Osteoblast (primary cell): Measurements from ENCODE around the gene TLN1. TPM values are rescaled to one million over a fixed set of nuclear protein-coding genes. Genes with fewer than 3 reads are reported as not detected.

ENCODE experiments used
- DNase-seq: peaks from one replicate; pipeline ENCODE4 v3.0.0; 2011; ENCODE audit warnings: low spot score, mixed read lengths; ENCODE audit not compliant: insufficient read length; ENCODE audit errors: missing footprints
- H2AFZ ChIP-seq: 2 replicates; pipeline ENCODE4 v1.6.0; 2011; ENCODE audit warnings: mild to moderate bottlenecking, low read length
- H3K27ac ChIP-seq: 2 replicates; pipeline ENCODE4 v1.5.1; 2011; ENCODE audit warnings: mild to moderate bottlenecking, low read depth, low read length, moderate library complexity
- H3K27me3 ChIP-seq: 2 replicates; pipeline ENCODE4 v1.6.0; 2012; ENCODE audit warnings: mild to moderate bottlenecking, control low read depth, inconsistent platforms, low read length, moderate library complexity; ENCODE audit not compliant: insufficient read depth
- H3K36me3 ChIP-seq: 2 replicates; pipeline ENCODE4 v1.5.1; 2011; ENCODE audit warnings: mild to moderate bottlenecking, low read length, control low read depth, moderate library complexity; ENCODE audit not compliant: insufficient read depth
- H3K4me1 ChIP-seq: 2 replicates; pipeline ENCODE4 v1.5.1; 2011; ENCODE audit warnings: mild to moderate bottlenecking, low read length, control low read depth, moderate library complexity; ENCODE audit not compliant: insufficient read depth
- H3K4me2 ChIP-seq: 2 replicates; pipeline ENCODE4 v1.6.0; 2011; ENCODE audit warnings: mild to moderate bottlenecking, low read length; ENCODE audit not compliant: insufficient read depth
- H3K4me3 ChIP-seq: fragments of 200-600 bp; sonication (generic); 3 replicates; pipeline ENCODE4 v1.5.1; 2012; ENCODE audit warnings: mild to moderate bottlenecking, low read length, inconsistent platforms; ENCODE audit not compliant: insufficient read depth
- H3K79me2 ChIP-seq: 2 replicates; pipeline ENCODE4 v1.6.0; 2012; ENCODE audit warnings: mild to moderate bottlenecking, low read length, control low read depth, inconsistent platforms; ENCODE audit not compliant: insufficient read depth
- H3K9me3 ChIP-seq: 2 replicates; pipeline ENCODE4 v1.5.1; 2011; ENCODE audit warnings: low read depth, low read length, control low read depth
- H4K20me1 ChIP-seq: 2 replicates; pipeline ENCODE4 v1.6.0; 2012; ENCODE audit warnings: mild to moderate bottlenecking, low read length, control low read depth; ENCODE audit not compliant: insufficient read depth
- total RNA-seq: library from RNA; depleted of rRNA; stranded (reverse); fragments of >200 nt; gene quantifications from 2 replicates; pipeline ENCODE4 v1.2.3, GENCODE V29; 2012
- TF ChIP-seq, protein P1 (sequence below): IDR thresholded peaks from 2 replicates; pipeline ENCODE4 v1.5.1; 2011; ENCODE audit warnings: mild to moderate bottlenecking, low read depth, low read length, moderate library complexity; ENCODE audit errors: extremely low read depth

Gene TLN1, protein sequence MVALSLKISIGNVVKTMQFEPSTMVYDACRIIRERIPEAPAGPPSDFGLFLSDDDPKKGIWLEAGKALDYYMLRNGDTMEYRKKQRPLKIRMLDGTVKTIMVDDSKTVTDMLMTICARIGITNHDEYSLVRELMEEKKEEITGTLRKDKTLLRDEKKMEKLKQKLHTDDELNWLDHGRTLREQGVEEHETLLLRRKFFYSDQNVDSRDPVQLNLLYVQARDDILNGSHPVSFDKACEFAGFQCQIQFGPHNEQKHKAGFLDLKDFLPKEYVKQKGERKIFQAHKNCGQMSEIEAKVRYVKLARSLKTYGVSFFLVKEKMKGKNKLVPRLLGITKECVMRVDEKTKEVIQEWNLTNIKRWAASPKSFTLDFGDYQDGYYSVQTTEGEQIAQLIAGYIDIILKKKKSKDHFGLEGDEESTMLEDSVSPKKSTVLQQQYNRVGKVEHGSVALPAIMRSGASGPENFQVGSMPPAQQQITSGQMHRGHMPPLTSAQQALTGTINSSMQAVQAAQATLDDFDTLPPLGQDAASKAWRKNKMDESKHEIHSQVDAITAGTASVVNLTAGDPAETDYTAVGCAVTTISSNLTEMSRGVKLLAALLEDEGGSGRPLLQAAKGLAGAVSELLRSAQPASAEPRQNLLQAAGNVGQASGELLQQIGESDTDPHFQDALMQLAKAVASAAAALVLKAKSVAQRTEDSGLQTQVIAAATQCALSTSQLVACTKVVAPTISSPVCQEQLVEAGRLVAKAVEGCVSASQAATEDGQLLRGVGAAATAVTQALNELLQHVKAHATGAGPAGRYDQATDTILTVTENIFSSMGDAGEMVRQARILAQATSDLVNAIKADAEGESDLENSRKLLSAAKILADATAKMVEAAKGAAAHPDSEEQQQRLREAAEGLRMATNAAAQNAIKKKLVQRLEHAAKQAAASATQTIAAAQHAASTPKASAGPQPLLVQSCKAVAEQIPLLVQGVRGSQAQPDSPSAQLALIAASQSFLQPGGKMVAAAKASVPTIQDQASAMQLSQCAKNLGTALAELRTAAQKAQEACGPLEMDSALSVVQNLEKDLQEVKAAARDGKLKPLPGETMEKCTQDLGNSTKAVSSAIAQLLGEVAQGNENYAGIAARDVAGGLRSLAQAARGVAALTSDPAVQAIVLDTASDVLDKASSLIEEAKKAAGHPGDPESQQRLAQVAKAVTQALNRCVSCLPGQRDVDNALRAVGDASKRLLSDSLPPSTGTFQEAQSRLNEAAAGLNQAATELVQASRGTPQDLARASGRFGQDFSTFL (N-terminal part only)
- total RNA-seq: 306 and 376 TPM in 2 replicates

DNA sequence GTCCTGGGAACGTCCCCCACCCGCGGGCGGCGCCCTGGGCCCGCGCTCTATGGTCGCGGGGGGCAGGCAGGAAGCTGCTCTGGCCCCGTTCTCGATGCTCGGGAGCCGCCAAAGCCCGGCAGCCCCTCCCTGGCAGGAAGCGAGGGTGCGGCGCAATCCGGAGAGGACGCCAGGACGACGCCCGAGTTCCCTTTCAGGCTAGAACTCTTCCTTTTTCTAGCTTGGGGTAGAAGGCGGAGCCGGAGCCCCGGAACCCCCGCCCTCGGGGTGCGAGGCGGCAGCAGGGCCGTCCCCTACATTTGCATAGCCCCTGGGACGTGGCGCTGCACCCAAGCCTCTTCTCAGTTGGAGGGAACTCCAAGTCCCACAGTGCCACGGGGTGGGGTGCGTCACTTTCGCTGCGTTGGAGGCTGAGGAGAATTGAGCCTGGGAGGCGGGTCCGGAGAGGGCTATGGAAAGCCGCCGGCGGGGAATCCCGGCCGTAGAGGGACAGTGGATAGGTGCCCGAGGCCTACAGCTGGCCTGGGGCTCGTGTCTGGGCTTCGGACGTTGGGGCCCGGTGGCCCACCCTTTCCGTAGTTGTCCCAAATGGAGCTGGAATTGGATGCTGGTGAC lies at the start of gene TLN1, which contains the start of gene CREB3:
Gene TLN1 (minus strand): TSS at position 11 of the 615 bp plus-strand sequence. CDS start 6,501 bp downstream, outside the sequence.
Gene CREB3 (plus strand): TSS at position 482 of the 615 bp plus-strand sequence. CDS start 107 bp downstream, at position 589.
- TF ChIP-seq, protein P1, sequence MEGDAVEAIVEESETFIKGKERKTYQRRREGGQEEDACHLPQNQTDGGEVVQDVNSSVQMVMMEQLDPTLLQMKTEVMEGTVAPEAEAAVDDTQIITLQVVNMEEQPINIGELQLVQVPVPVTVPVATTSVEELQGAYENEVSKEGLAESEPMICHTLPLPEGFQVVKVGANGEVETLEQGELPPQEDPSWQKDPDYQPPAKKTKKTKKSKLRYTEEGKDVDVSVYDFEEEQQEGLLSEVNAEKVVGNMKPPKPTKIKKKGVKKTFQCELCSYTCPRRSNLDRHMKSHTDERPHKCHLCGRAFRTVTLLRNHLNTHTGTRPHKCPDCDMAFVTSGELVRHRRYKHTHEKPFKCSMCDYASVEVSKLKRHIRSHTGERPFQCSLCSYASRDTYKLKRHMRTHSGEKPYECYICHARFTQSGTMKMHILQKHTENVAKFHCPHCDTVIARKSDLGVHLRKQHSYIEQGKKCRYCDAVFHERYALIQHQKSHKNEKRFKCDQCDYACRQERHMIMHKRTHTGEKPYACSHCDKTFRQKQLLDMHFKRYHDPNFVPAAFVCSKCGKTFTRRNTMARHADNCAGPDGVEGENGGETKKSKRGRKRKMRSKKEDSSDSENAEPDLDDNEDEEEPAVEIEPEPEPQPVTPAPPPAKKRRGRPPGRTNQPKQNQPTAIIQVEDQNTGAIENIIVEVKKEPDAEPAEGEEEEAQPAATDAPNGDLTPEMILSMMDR: peak; percentile 7
- Histone ChIP-seq H3K79me2 (peaks cover 71% of the 10 kb centered on the region), H3K4me3 (peak within 1 kb of the TSS; percentile 90), H3K27me3 (no peaks in the 10 kb centered on the region), H4K20me1 (peaks cover 30% of the 10 kb centered on the region), H2AFZ (peak within 1 kb of the TSS; percentile 86), H3K27ac (peak within 1 kb of the TSS; percentile 87), H3K4me1 (peaks cover 58% of the 10 kb centered on the region), H3K4me2 (peak within 1 kb of the TSS; percentile 92), H3K36me3 (peaks cover 32% of the 10 kb centered on the region), H3K9me3 (no peaks in the 10 kb centered on the region)
- DNase-seq: peak; percentile 99

GRCh38 chr9:35781066-35781465 lies 49.1 kb upstream of the TLN1 start:
- Histone ChIP-seq H3K27ac (no peak overlapping the region), H3K4me3 (no peak overlapping the region), H3K4me2 (no peak overlapping the region), H3K27me3 (peaks cover 44% of the 10 kb centered on the region), H3K79me2 (no peaks in the 10 kb centered on the region), H4K20me1 (no peaks in the 10 kb centered on the region), H3K36me3 (no peaks in the 10 kb centered on the region), H2AFZ (no peak overlapping the region), H3K4me1 (no peaks in the 10 kb centered on the region), H3K9me3 (no peaks in the 10 kb centered on the region)
- DNase-seq: no peak
- TF ChIP-seq, protein P1: no peak

GRCh38 chr9:35778496-35778895 lies 46.5 kb upstream of the TLN1 start:
- Histone ChIP-seq H3K27ac (no peak overlapping the region), H3K4me3 (no peak overlapping the region), H3K4me1 (no peaks in the 10 kb centered on the region)

More at GRCh38 chr9:35778496-35778895, 46.5 kb upstream of the TLN1 start:
- no peak overlapping the region for H3K4me2 ChIP-seq
- no peaks in the 10 kb centered on the region for H3K9me3 ChIP-seq
- TF ChIP-seq, protein P1: no peak
- no peaks in the 10 kb centered on the region for H4K20me1 ChIP-seq
- DNase-seq: no peak
- H3K79me2 ChIP-seq: no peaks in the 10 kb centered on the region
- peaks cover 30% of the 10 kb centered on the region for H3K27me3 ChIP-seq
- H3K36me3 ChIP-seq: no peaks in the 10 kb centered on the region
- H2AFZ ChIP-seq: no peak overlapping the region
